Colonic mucosa (tissue), 4 donors: Measurements from ENCODE around the gene CPVL. TPM values are rescaled to one million over a fixed set of nuclear protein-coding genes. Genes with fewer than 3 reads are reported as not detected.

ENCODE experiments used
- DNase-seq: peaks from one replicate; pipeline ENCODE4 v3.0.0-alpha.2; 2020
- H3K27ac ChIP-seq: fragments of 200-600 bp; one replicate; pipeline ENCODE4 v1.8.0; 2021
- H3K27me3 ChIP-seq: fragments of 200-600 bp; one replicate; pipeline ENCODE4 v1.8.0; 2021
- H3K36me3 ChIP-seq: fragments of 200-600 bp; one replicate; pipeline ENCODE4 v1.8.0; 2021
- H3K4me1 ChIP-seq: fragments of 200-600 bp; one replicate; pipeline ENCODE4 v1.8.0; 2021; ENCODE audit warnings: mild to moderate bottlenecking
- H3K4me3 ChIP-seq: fragments of 200-600 bp; one replicate; pipeline ENCODE4 v1.8.0; 2021
- H3K9ac ChIP-seq, 2 donors: one replicate each; pipeline ENCODE4 v1.7.0; 2013; ENCODE audit warnings: control low read depth in 2 of 2, low read depth in 2 of 2, low read length in 2 of 2
- H3K9me3 ChIP-seq: fragments of 200-600 bp; one replicate; pipeline ENCODE4 v1.8.0; 2021
- CTCF ChIP-seq: fragments of 200-600 bp; IDR thresholded peaks from one replicate; pipeline ENCODE4 v1.8.0; 2022; ENCODE audit warnings: antibody characterized with exemption, mild to moderate bottlenecking
- intact Hi-C: fragments of 100-400 bp; cut with DNase I; formaldehyde crosslinking; loops from one replicate; pipeline ENCODE4 v1.14.1; 2022
- total RNA-seq, 2 donors: library from RNA; stranded (reverse); fragmentation: NEBNext Ultra II Directional in 1 of 2; extraction: Animal tissue kit (Norgen Biotek cat#: 25700) in 1 of 2; gene quantifications; one replicate each; pipeline ENCODE4 v1.2.1, GENCODE V29; 2021
- donor health status: healthy.
- donor health status: DM: no; HTN: no; CAD: no.
- donor health status: DM: no; HTN: no; CAD: no.

Gene CPVL
- total RNA-seq, 2 donors from 2014 or later, result 4.9 to 17.0 TPM

- Histone ChIP-seq H3K36me3 (no peaks in the 10 kb centered on the region), H3K9ac (no peak overlapping the region), H3K27ac (no peak overlapping the region), H3K9me3 (no peaks in the 10 kb centered on the region), H3K4me1 (no peaks in the 10 kb centered on the region), H3K27me3 (no peaks in the 10 kb centered on the region), H3K4me3 (no peak overlapping the region)
- no peak for TF ChIP-seq CTCF
- no peak for DNase-seq
- intact Hi-C loops, result no loop called here
These were observed 146.9 kb downstream of the CPVL start for GRCh38 chr7:28999427-28999826.

GRCh38 chr7:28998105-28998504, 148.2 kb downstream of the CPVL start:
- no peak overlapping the region for H3K4me3 ChIP-seq
- TF ChIP-seq CTCF, result no peak
- H3K9ac ChIP-seq, result no peak overlapping the region
- H3K9me3 ChIP-seq, result no peaks in the 10 kb centered on the region
- H3K4me1 ChIP-seq, result no peaks in the 10 kb centered on the region
- intact Hi-C loops, result no loop called here
- no peak for DNase-seq
- no peaks in the 10 kb centered on the region for H3K27me3 ChIP-seq
- H3K36me3 ChIP-seq, result no peaks in the 10 kb centered on the region
- no peak overlapping the region for H3K27ac ChIP-seq

- Histone ChIP-seq H3K36me3 (no peaks in the 10 kb centered on the region), H3K27me3 (no peaks in the 10 kb centered on the region), H3K4me3 (no peak overlapping the region), H3K27ac (no peak overlapping the region), H3K9ac (no peak overlapping the region), H3K4me1 (no peaks in the 10 kb centered on the region), H3K9me3 (no peaks in the 10 kb centered on the region)
- intact Hi-C loops, result no loop called here
- DNase-seq, result no peak
- TF ChIP-seq CTCF, result no peak
These were observed 149.5 kb downstream of the CPVL start for GRCh38 chr7:28996836-28997235.

GRCh38 chr7:28993371-28993770, 153.0 kb downstream of the CPVL start:
- Histone ChIP-seq H3K4me3 (no peak overlapping the region), H3K9ac (no peak overlapping the region), H3K4me1 (no peaks in the 10 kb centered on the region), H3K27ac (no peak overlapping the region), H3K27me3 (no peaks in the 10 kb centered on the region), H3K36me3 (no peaks in the 10 kb centered on the region), H3K9me3 (no peaks in the 10 kb centered on the region)
- no peak for DNase-seq
- TF ChIP-seq CTCF, result no peak
- intact Hi-C loops, result no loop called here

- Histone ChIP-seq H3K4me1 (no peaks in the 10 kb centered on the region), H3K36me3 (no peaks in the 10 kb centered on the region), H3K9ac (no peak overlapping the region), H3K9me3 (no peaks in the 10 kb centered on the region), H3K4me3 (no peak overlapping the region), H3K27ac (no peak overlapping the region), H3K27me3 (no peaks in the 10 kb centered on the region)
- no peak for DNase-seq
- intact Hi-C loops, result no loop called here
- TF ChIP-seq CTCF, result no peak
These were observed 153.5 kb downstream of the CPVL start for GRCh38 chr7:28992798-28993197.
